Cardiac septum (tissue), 1 donor: Measurements from ENCODE around the gene XRCC4. TPM values are rescaled to one million over a fixed set of nuclear protein-coding genes. Genes with fewer than 3 reads are reported as not detected.
"Not testable (repeated sequence)": the region's sequence is repeated elsewhere in the genome, so short reads cannot be mapped to it uniquely, and the experiment has no call there.

Experiments used
- DNase-seq: peaks from one replicate; pipeline ENCODE4 v3.0.0-alpha.2; 2020; ENCODE audit warnings: low spot score
- intact Hi-C: fragments of 100-400 bp; cut with DNase I; formaldehyde crosslinking; loops from one replicate; pipeline ENCODE4 v1.14.0; 2022
- total RNA-seq: library from RNA; stranded (reverse); fragmentation: NEBNext Ultra II Directional; extraction: Animal tissue kit (Norgen Biotek cat#: 25700); gene quantifications from one replicate; pipeline ENCODE4 v1.2.1, GENCODE V29; 2021
- donor health status: DM: no; HTN: no; CAD: no.

The XRCC4 gene
- total RNA-seq, 1 donor from 2014 or later: 28.8 TPM

DNA sequence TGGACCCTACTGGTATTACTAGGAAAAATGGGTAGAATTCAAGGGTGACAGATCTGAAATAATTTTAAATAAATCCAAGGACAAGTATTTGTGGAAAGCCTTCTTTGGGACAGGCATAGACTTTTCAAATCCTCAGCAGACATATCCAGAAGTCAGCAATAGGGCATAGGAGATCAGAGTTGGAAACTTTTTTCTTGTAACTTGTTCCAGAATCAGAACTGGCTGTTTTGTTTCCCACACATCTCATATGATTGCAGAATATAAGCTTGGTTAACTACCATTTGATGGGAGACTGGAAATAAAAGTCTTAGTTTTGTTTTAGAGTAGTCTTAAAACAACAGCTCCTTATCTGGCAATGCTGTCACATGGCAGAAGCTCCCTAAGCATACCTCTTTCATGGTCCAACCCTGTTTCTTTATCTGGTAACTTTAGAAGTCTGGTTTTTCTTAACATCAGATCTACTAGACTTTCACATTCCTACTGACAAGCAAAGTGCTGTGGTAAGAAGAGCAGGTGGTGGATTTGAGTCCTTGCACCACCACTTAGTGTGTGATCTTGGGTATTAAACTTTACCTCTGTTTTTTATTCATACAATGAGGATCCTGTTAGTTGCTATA is 25.1 kb downstream of the XRCC4 start:
- intact Hi-C loops: loop anchor here (10.0 kb wide), 1 partner anchor 758 kb away; no protein-coding TSS in a partner anchor
- no peak for DNase-seq

DNA sequence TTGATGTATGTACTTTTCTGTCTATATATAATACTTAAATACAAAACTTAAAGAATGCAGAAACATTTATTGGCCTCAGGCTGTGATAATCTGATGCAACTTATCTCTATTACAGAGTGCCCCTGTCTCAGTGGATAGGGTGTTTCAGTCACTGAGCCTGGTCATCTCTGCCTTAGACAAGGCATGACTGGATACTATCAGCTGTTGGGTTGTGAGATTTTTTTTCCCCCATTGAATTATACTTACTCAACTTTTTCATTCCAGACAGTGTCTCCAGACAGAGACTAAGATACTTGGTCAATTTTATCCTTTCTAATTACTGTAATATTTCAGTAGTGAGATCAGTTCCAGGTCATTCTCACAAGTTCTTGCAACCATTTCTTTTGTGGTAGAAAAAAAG is 26.7 kb downstream of the XRCC4 start:
- intact Hi-C loops: loop anchor here (10.0 kb wide), 1 partner anchor 759 kb away; no protein-coding TSS in a partner anchor
- no peak for DNase-seq

DNA sequence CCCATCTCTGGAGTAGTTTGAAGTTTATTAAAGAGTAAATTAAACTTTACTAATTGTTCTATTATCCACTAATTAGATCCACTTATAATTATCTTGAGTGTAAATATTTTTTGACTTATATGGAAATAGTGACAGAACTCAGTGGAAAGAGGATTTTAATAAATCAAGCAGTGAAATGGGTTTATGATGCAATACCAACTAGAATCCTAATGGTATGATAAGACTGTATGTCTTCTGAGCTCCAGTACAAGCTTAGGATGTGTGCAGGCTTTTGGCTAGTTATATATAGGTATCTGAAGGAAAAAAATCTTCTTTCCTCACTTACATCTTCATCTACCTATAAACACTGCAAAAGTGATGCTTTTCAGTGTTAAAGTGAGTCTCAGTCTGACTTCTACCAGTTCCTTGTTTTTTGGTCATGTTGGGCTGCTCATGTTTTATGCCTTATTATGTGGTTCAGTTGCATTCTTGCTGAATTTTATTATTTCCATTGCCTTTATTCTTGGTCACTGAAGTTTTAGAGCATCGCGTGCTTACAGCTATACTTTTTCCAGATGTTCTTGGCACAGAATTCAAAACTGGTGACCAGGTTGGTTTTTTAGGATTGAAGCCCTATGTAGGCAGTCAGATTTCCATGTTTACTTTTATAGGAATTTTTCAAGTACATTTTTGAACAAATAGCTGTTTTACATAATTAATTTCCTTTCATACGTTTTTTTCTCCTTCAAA is 30.5 kb downstream of the XRCC4 start:
- intact Hi-C loops: loop anchor here (10.0 kb wide), 1 partner anchor 763 kb away; no protein-coding TSS in a partner anchor
- DNase-seq: no peak

DNA sequence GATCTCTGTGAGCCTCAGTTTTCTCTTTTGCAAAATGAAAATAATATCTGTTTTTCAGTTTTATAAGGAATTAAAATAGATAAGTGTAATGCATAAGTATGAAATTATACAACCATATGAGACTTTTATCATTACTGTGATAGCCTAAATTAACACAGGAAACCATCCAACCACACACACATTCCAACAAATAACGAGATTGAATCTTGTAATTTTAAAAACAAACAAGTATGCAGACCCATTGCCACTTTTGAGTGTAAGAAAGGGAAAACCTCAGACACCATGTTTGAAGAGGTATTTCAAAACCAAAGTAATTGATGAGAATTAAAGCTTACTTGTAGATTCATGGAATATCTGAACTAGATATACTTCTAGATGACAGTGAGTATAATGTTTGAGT is 32.0 kb downstream of the XRCC4 start:
- DNase-seq: no peak
- intact Hi-C loops: loop anchor here (10.0 kb wide), 1 partner anchor 765 kb away; no protein-coding TSS in a partner anchor

DNA sequence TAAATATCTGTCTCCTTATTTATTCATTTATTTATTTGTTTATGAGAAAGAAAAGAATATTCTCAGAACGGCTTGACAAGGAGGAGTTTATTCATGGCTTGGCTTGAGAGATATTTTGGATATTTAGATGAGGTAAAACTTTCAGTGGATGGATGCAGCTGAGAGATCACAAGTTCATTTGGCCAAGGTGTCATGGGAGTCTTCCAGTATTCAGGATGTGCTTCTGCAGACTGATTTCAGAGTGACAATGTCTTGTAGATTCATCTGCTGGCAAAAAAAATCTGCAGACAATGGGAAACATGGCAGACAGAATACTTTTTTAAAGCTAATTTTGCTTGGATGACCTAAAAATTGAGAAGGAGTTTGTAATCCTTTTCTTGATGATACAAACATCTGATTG is 38.5 kb downstream of the XRCC4 start:
- intact Hi-C loops: no loop called here
- no peak for DNase-seq

DNA sequence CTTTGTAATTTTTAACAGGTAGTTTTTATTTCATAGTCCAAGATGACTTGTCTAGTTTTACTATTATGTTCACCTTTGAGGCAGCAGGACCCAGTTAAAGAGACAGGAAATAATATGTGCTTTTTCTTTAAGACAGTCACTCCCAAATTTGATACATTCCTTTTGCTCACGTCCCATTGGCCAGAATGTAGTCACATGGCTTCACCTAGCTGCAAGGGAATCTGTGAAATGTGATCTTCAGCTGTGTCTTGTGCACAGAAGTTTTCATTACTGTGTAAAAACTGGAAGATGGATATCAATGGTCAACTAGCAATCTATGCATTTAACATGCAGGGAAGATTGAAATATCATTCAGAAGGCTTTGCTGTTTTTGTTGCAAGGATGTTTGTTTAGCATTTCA is 41.1 kb downstream of the XRCC4 start:
- DNase-seq: no peak
- intact Hi-C loops: no loop called here

DNA sequence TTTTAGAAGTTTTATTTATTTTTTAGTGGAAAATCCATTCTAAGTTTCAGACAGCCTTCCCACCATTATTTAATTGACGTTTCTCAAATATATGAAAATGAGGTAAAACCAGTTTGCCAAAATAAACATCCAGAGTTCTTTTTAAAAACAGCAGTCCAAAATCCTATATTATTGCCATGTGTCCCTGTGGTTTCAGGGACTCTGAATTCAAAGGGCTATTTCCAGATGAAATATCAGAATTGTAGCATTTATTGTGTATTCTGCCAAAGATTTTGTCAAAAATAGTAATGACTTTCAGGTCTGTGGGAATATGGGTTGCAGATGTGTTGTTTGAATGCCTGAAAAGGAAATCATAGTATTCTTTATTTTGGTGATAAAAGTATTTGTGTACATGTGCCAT is 41.6 kb downstream of the XRCC4 start:
- no peak for DNase-seq
- intact Hi-C loops: no loop called here

DNA sequence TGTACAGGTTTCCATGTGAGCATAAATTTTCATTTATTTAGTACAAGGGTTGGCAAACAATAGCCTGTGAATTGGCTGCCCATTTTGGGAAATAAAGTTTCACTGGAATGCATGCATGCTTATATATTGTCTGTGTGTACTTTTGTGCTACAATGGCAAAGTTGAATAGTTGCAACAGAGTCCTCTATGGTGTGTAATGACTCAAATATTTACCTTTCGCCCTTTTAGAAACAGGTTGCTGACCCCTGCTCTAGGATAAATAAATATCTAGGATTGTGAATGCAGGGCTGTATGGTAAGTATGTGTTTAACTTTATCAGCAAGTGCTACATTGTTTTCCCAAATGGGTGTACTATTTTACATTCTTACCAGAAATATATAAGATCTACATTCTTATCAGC is 47.2 kb downstream of the XRCC4 start:
- intact Hi-C loops: no loop called here
- no peak for DNase-seq

DNA sequence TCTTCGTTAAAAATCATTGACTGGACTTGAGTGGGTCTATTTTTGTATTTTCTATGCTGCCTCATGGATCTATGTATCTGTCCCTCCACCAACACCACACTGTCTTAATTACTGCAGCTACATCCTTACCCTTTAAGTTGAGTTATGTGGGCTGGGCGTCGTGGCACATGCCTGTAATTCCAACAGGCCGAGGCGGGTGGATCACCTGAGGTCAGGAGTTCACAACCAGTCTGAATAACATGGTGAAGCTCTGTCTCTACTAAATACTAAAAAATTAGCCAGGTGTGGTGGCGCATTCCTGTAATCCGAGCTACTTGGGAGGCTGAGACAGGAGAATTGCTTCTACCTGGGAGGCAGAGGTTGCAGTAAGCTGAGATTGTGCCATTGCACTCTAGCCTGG is 48.2 kb downstream of the XRCC4 start:
- no peak for DNase-seq
- intact Hi-C loops: no loop called here

DNA sequence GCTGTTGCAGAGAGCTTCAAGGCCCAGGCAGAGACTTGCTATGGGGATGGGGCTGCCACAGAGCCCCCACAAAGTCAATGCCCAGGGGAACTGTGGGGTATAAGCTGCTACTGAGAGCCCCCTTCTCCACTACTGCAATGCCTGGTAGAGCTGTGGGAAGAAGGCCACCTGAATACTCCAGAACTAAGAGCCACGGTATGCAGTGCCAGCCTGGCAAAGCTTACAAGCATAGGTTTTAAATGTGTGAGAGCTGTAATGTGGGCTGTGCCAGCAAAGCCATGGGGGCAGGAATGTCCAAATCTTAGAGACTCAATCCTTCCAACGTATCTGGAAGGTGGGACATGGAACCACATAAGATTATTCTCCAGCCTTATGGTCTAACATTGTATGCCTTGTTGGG is 49.2 kb downstream of the XRCC4 start:
- no peak for DNase-seq
- intact Hi-C loops: no loop called here

DNA sequence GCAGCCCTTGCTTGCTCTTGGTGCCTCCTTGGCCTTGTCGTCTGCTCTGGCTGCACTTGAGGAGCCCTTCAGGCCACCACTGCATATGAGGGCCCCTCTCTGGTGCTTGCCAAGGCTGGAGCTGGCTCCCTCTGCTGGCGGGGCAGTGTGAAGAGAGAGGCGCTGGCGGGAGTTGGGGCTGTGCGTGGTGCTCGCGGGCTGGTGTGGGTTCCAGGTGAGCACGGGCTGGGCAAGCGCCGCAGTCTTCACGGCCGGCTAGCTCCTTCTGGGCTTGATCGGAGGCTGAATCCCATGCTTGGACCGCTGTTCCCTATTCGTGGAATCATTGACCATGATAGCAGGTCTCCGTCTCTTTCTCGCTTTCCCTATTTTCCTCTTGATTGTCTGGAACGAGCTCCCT is 56.5 kb downstream of the XRCC4 start:
- DNase-seq: no peak
- intact Hi-C loops: no loop called here

DNA sequence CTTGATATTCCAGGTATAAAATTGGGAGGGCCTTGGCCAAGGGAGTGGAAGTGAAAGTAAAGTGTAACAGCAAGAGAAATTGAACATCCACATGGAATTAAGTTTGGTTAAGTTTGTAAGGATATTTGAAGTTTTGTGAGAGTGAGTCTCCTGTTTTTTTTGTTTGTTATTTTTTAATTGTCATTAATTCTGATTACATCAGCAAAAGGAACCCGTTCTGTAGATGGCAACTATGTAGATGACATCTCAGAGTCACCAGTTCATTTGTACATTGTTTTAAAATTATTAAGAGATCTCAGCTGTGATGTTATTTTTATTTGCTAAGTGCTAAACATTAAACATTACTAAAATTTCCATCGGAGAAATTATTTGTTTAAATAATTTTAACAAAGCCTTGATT is 65.2 kb downstream of the XRCC4 start:
- no peak for DNase-seq
- intact Hi-C loops: no loop called here

DNA sequence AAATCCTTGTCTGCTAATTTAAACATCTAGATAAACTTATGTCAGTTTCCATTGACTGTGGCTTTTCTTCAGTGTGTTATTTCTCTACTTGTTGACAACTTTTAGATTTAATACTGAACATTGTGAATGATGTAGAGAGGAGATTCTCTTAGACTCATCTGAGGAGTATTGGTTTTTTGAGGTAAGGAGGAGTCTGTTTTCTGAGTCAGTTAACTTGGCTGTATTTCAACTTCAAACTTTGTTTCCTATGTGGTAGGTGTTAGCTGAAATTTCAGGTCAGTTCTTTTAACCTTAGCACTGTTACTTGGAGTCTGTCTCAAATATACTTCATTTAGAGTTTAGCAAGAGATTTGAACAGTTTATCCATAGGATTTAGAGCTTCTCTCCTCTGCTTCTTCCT is 67.9 kb downstream of the XRCC4 start:
- intact Hi-C loops: no loop called here
- DNase-seq: no peak

DNA sequence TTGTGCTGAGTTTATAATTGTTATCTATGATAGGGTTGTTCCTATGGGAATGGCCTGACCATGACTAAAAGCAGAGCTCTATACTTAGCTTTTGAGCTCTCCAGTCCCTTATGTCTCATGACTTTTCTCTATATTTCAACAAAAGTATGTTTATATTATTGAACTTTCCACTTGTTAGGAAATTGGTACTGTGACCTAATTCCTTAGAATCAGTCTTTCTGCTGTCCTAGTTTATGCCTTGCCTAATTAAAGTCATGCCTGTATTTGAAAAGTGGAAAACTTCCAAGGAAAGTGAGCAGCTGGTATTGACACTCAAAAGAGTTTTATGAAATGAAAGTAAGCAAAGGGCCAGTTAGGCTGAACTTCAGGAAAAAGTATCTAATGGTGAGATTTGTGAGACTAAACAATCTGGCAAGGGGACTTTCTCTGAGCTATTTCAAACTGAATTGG is 68.6 kb downstream of the XRCC4 start:
- intact Hi-C loops: no loop called here
- DNase-seq: no peak

DNA sequence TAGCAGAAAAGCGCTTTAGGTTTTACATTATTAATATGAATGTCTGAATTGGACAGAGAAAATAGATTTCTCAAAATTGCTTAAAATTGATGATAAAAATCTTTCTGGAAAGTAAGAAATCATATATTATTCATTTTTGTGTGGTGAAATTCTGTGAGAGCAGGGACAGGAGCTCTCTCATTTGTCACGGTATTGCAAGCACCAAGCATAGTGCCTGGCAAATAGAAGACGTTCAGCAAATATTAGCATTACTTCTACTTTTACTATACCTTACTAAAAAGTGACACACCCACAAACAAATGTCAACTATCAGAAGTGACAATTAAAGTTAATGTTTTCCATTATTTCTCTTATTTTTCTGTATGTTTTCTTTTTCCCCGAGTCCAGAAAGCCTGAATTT is 69.1 kb downstream of the XRCC4 start:
- no peak for DNase-seq
- intact Hi-C loops: no loop called here

DNA sequence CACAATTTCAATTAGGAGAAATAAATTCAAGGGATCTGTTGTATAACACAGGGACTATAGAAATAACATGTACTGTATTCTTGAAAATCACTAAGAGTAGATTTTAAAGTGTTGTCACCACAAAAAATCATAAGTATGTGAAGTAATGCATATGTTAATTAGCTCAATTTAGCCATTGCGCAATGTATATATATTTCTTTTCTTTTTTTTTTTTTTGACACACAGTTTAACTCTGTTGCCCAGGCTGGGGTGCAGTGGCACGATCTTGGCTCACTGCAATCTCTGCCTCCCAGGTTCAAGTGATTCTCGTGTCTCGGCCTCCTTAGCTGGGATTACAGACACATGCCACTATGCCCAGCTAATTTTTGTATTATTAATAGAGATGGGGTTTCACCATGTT is 70.2 kb downstream of the XRCC4 start:
- intact Hi-C loops: no loop called here
- DNase-seq: no peak

DNA sequence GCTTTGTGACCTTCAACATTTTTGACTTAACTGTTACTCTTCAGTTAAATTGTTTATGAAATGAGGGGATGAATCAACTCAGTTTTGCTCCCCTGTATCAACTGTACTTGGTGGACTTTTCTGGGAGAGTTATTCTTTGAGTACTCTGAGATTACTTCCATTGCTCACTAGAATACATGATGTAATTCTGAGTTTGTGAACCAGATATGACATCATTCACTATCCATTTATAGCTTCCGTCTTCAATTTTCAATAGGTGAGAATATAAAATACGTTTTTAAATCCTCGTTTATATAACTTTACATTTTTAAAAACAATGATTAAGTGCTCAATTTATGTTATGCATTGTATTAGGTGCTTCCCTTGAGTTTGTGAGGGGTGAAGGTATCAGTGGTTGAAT is 71.0 kb downstream of the XRCC4 start:
- no peak for DNase-seq
- intact Hi-C loops: no loop called here

DNA sequence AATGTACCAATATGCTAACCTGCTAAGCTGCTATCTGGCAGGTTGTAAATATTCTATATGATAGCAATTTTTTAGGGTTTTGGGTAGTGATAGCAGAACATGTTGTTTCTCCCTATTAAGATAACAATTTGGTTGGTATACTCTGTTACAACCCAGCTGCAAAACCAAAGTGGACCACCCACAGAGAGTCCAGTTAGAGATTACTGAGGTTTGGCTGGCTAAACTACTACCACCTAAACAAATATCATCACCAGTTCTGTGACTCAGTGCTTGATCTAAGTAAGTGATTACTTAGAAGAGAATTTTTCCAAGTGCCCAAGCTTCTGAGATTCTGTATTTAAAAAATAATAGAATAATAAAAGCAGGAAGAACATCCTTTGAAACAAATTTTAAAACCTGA is 72.3 kb downstream of the XRCC4 start:
- DNase-seq: no peak
- intact Hi-C loops: no loop called here

DNA sequence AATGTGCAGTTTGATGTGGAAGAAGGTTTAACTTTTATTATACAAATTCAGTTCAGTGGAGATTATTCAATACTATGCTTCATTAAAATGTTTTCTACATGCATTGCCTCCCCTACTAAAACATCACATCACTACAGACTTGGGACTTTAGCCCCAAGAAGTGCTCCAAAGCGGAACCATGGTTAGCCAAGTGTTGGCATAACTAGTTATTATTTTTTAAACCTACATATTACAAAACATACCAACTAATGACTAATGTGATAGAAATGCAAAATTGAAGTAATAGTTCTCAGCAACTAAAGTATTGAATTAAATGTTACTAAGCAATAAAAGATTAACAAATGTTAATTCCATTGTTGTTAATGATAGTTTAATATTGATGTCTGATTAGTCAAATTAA is 74.5 kb downstream of the XRCC4 start:
- intact Hi-C loops: no loop called here
- DNase-seq: no peak

DNA sequence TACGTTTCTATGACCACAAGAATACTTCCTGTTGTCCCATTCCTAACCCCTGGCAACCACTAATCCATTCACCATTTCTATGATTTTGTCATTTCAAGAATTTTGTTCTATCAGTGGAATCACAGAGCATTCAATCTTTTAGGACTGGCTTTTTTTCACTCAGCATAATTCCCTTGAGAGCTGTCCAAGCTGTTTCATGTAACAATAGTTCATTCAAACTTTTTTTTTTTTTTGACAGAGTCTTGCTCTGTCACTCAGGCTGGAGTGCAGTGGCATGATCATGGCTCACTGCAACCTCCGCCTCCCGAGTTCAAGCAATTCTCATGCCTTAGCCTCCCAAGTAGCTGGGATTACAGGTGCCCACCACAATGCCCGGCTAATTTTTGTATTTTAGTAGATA is 75.6 kb downstream of the XRCC4 start:
- DNase-seq, intact Hi-C loops: not testable (repeated sequence)

DNA sequence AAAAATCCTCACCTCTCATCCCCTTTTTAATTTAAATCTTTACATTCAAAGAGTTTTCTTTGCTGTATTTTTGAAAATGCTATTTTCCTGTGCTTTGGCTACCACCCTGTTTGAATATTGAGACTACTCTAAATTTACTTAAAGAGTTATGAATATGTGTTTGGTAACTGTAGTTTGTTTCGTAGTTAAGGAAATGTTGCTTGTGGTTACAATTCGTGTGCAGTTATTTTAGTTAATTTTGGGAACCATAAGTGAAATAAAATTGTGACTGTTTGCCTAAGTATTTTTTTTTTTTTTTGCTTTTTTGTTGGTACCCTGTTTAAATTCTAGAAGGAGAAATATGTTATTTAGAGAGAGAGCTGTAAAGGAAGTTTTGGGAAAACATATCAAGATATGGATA is 78.7 kb downstream of the XRCC4 start:
- no peak for DNase-seq
- intact Hi-C loops: no loop called here
